ENCODE data around the gene SH3RF3.

The SH3RF3 gene

GRCh38 chr2:109463236-109463635, 334.2 kb downstream of the SH3RF3 start:
- no peak for DNase-seq (ENCODE audit: low read depth in 2 of 3, low spot score in 1 of 3)

GRCh38 chr2:109463891-109464290, 334.9 kb downstream of the SH3RF3 start:
- no peak for DNase-seq (ENCODE audit: low read depth in 2 of 3, low spot score in 1 of 3)

GRCh38 chr2:109466674-109467575, 337.9 kb downstream of the SH3RF3 start:
- DNase-seq (ENCODE audit: low read depth in 2 of 3, low spot score in 1 of 3) = no peak

- DNase-seq (ENCODE audit: low read depth in 2 of 3, low spot score in 1 of 3) = no peak
Observed at GRCh38 chr2:109467701-109468100, 338.7 kb downstream of the SH3RF3 start.

GRCh38 chr2:109468893-109469292, 339.9 kb downstream of the SH3RF3 start:
- DNase-seq (ENCODE audit: low read depth in 2 of 3, low spot score in 1 of 3) = no peak

GRCh38 chr2:109471658-109472057, 342.7 kb downstream of the SH3RF3 start:
- no peak for DNase-seq (ENCODE audit: low read depth in 2 of 3, low spot score in 1 of 3)

- DNase-seq (ENCODE audit: low read depth in 2 of 3, low spot score in 1 of 3) = no peak
Observed at GRCh38 chr2:109472331-109472959, 343.4 kb downstream of the SH3RF3 start.

GRCh38 chr2:109472974-109473373, 344.0 kb downstream of the SH3RF3 start:
- no peak for DNase-seq (ENCODE audit: low read depth in 2 of 3, low spot score in 1 of 3)

GRCh38 chr2:109473616-109474318, 344.8 kb downstream of the SH3RF3 start:
- DNase-seq (ENCODE audit: low read depth in 2 of 3, low spot score in 1 of 3) = no peak

- DNase-seq (ENCODE audit: low read depth in 2 of 3, low spot score in 1 of 3) = no peak
Observed at GRCh38 chr2:109474319-109474825, 345.4 kb downstream of the SH3RF3 start.

- DNase-seq (ENCODE audit: low read depth in 2 of 3, low spot score in 1 of 3) = no peak
Observed at GRCh38 chr2:109475531-109476210, 346.7 kb downstream of the SH3RF3 start.

GRCh38 chr2:109476641-109477441, 347.8 kb downstream of the SH3RF3 start:
- no peak for DNase-seq (ENCODE audit: low read depth in 2 of 3, low spot score in 1 of 3)

GRCh38 chr2:109478906-109479493, 350.0 kb downstream of the SH3RF3 start:
- DNase-seq (ENCODE audit: low read depth in 2 of 3, low spot score in 1 of 3) = no peak

GRCh38 chr2:109479804-109480203, 350.8 kb downstream of the SH3RF3 start:
- DNase-seq (ENCODE audit: low read depth in 2 of 3, low spot score in 1 of 3) = no peak

- DNase-seq (ENCODE audit: low read depth in 2 of 3, low spot score in 1 of 3) = no peak
Observed at GRCh38 chr2:109480486-109481195, 351.6 kb downstream of the SH3RF3 start.

- DNase-seq (ENCODE audit: low read depth in 2 of 3, low spot score in 1 of 3) = no peak
Observed at GRCh38 chr2:109481196-109481555, 352.2 kb downstream of the SH3RF3 start.

- no peak for DNase-seq (ENCODE audit: low read depth in 2 of 3, low spot score in 1 of 3)
Observed at GRCh38 chr2:109481599-109481998, 352.6 kb downstream of the SH3RF3 start.

GRCh38 chr2:109482361-109482861, 353.4 kb downstream of the SH3RF3 start:
- no peak for DNase-seq (ENCODE audit: low read depth in 2 of 3, low spot score in 1 of 3)
